GM18867 (cell line): ENCODE data around the gene ZBTB42.
A peak's percentile ranks its signal among the peaks of the same experiment; 100 is the strongest.
"Not testable (repeated sequence)": the region's sequence is repeated elsewhere in the genome, so short reads cannot be mapped to it uniquely, and the experiment has no call there.

Experiments
- ATAC-seq: cut with Tn5 transposase; IDR thresholded peaks from one replicate; pipeline ENCODE4 v1.9.1; 2021; ENCODE audit warnings: mild to moderate bottlenecking, moderate library complexity; ENCODE audit not compliant: unreplicated experiment

Gene ZBTB42

DNA sequence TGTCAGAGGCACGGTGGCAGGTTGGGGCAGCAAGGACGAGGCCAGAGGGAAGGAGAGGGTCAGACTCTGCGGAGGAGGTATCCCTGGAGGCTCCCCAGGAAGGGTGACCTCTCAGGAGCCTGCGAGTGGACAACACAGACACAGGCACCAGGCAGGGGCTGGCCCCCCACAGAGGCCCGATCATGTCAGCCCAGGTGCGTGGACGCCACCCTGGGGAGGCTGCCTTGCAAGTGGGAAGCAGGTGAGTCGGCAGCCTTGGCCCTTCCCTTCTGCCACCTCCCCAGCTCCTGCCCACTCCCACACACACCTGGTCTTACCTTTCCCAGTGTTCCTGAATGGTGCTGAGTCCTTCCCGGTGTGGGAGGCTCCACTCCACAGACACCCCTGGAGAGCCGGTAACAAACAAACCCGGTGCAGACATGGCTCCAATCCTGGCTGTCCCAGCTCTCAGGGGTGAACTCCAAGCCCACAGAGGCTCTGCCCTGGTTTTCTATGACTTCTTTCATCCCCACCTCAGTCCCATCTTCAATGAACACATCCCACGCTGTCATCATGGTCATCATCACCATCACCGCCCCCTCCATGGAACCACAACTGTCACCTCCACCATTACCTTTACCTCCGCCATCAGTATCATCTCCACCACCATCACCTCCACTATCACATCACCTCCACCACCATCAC is 5.2 kb downstream of the ZBTB42 start:
- ATAC-seq, result no peak

DNA sequence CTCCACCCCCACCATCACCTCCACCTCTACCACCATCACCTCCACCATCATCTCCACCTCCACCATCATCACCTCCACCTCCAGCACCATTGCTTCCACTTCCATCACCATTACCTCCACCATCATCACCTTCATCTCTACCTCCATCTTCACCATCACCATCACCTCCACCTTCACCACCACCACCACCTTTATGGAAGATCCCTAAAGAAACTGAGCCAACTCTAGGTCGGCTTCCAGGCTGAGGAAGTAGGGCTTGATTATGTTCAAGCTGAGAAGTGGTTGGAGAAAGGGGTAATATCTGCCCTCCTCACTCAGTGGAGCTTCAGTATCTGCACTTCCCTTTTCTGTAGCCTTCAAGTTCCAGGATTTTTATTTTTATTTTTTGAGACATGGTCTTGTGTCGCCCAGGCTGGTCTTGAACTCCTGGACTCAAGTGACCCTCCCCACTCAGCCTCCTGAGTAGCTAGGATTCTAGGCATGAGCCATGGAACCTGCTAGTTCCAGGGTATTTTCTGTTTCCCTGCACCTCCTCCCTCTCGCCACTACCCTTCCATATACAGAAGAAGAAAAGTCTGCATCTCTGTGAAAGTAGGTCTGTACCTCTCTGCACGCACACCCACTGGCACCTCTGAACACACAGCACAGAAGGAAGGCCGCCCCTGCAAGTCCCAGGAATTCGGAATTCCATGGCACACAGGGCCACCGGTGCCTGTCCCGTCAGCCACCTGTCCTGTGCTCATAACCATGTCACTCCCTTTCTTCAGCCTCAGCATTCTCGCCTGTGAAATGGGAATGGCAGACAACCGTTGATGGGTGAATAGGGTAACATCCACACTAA is 5.9 kb downstream of the ZBTB42 start:
- no peak for ATAC-seq

DNA sequence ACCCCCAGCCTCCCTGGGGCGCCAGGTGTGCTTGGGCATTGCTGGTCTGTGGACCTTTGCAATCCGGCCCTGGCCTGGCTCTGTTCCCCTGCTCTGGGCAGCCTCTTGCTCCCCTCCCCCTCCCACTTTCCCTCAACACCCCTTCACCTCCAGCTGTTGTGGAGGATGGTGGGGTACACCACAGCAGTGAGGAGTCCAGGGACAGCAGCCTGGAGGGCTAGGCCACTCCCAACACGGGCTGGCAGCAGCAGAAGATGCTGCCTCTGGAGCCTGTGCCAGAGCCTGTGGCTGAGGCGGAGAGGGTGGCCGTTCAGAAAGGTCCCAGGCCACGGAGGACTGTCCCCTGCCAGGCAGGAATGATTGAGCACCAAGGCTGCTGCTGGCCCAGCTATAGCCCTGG is 7.6 kb downstream of the ZBTB42 start:
- ATAC-seq, result no peak

DNA sequence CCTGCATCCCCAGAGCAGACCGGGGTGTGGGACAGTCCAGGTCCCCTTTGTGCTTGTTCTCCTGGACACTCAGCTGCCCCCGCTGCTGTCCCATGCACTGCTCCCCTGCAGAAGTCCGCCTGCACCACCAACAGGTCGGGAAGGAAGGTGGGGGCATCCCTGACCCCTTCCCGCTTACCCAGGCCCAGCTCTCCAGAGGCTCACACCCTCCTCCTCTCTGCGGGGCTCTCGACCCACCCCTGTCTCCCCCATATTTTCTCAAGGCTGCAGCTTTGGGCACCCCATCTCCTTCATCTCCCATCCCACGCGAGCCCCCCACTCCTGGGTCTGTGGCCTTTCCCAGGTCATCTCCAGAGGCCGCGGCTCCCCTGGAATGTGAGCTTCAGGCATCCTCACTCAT is 9.4 kb downstream of the ZBTB42 start:
- ATAC-seq, result no peak

DNA sequence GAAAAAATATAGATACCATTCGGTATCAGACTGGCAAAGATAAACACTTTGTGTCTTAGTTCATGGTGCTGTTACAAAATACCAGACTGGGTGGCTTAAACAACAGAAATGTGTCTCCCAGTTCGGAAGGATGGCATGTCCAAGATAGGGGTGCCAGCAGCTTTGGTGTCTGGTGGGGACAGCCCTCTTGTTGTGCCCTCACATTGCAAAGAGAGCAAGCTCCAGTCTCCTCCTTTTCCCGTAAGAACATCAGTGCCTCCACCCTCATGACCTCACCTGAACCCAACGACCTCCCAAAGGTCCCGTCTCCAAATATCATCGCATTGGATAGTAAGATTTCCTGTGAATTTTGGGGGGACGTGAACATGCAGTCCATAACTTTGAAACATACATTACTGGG is 12.4 kb downstream of the ZBTB42 start:
- no peak for ATAC-seq

DNA sequence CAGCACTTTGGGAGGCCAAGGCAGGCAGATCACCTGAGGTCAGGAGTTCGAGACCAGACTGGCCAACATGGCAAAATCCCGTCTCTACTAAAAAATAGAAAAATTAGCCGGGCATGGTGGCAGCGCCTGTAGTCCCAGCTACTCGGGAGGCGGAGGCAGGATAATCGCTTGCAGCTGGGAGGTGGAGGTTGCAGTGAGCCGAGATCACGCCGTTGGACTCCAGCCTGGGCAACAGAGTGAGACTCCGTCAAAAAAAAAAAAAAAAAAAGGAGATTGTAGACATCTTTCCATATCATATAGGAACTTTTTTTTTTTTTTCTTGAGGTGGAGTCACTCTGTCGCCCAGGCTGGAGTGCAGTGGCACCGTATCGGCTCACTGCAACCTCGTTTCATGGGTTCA is 13.8 kb downstream of the ZBTB42 start:
- ATAC-seq, result not testable (repeated sequence)

DNA sequence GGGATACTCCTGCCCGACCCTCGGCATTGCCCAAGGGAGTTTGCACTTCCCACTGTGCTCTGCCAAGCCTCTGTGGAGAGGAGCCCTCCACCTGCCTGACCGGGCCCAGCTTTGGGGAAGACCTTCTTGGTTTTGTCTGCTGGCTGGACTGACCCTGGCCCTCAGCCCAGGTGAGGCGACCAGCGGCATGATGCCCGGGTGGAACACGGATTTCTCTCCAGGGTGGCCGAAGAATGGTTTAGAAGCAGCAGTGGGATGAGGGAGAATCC is 15.6 kb downstream of the ZBTB42 start:
- no peak for ATAC-seq

DNA sequence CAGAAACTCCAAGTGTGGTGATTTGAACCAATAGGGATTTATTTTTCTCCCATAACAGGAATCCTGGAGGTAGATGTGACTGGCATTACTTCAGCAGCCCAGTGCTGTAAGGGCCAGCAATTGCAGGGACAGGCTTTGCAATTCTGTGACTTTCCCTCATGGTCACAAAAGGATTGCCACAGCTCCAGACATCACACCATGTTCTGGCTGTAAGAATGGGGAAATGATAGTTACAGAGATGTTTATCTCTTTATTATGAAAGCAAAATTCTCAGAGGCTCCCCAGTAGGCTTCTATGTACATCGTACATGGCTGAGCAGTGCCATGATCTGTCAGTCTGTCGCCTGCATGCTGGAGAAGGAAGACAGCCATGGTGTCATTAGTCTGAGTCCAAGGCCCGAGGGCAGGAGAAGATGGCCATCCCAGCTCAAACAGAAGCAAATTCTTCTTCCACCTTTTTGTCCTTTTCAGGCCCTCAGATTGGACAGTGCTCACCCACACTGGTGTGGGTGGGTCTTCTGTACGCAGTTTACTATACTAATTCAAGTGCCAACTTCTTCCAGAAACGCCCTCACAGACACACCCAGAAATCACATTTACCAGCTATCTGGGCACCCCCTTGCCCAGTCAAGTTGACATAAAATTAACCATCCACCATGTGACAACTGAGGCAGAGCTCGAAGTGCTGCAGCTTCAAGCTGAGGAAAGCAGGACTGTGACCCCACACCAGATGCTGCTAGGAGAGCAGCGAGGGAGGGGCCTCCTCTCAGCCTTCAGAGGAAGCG is 17.2 kb downstream of the ZBTB42 start:
- no peak for ATAC-seq

DNA sequence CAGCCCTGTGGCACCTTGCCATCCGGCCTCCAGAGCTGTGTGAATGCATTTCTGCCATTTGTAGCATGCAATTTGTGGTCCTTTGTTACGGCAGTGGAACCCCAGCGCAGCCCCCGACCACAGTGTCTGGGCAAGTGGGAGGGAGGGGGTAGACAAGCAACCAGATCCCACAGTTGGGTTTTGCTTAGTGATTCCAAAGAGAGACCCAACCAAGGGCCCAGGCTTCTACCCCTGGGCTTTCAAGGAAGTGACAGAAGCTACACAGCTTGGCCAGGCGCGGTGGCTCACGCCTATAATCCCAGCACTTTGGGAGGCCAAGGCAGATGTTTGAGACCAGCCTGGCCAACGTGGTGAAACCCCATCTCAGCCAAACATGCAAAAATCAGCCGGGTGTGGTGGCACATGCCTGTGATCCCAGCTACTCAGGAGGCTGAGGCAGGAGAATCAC is 17.8 kb downstream of the ZBTB42 start:
- no peak for ATAC-seq

DNA sequence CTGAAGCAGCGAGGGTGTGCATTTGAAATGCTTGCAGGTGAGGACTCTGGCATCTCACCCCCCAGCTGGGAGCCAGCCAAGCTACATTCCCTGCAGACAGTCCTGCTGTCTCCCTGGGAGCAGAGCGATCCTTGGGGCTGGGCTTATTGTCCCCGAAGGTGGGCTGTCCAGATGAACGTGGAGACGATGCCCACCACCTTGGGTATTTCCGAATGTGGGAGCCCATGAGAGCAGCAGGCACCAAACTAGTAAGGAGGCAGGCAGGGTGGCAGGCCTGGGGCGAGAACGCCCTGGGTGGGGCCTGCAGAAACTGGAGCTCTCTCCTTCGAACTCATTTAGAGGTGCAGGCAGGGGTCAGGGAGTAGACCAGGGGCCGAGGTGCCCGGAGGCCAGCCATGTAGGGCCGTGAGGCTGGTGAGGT is 18.5 kb downstream of the ZBTB42 start:
- no peak for ATAC-seq

DNA sequence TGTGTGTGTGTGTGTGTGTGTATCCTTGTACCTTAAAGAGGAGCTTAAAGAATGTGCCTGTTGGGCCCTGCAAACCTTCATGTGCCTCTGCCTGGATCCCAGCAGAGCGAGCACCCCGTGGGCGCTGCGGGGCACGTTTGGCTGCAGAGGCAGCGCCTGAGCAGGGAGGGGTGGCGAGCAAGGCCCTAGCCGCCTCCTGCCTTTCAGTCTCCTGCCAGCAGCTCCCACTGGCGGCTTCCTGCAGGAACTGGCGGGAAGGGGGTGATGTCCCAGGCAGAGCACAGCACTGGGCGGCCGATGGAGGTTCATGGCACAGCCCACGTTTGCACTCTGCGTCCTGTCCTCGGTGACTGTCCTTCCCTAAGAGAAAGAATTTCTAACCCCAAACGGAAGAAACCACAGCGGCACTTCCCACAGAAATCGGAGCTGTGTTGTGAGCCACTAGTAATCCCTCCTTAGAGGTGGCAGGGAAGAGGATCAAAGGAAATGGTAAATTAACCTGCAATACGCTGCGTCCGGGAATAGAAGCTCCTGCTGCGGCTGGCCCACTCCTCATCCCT is 19.8 kb downstream of the ZBTB42 start:
- no peak for ATAC-seq

DNA sequence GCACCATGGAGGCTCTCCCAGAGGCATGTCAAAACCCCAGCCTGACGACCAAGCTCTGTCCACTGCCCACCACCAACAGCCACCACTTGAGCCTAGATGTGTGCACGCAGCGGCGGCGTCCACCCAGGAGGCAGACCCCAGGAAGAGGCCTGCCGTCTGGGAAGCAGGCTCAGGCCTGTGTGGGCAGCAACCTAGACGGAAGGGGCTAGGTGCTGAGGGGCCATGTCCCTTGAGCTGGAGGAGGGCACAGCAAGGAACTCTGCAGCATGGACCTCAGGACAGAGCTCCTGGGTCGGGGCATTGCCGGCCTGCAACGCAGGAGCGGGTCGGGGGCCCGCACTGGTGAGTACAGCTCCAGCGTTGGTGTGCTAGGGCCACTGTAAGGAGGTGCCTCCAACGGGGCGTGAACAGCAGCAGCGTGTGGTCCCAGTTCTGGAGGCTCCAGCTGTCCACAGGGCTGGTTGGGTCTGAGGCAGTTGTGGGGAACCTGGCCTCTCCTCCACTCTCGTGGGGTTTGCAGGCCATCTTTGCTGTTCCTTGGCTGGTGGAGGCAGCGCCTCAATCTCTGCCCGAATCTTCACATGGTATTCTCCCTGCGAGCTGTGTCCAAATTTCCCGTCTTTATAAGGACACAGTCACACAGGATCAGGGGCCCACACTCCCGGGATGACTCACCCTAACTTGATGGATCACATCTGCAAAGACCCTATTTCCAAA is 20.5 kb downstream of the ZBTB42 start:
- ATAC-seq, result no peak

DNA sequence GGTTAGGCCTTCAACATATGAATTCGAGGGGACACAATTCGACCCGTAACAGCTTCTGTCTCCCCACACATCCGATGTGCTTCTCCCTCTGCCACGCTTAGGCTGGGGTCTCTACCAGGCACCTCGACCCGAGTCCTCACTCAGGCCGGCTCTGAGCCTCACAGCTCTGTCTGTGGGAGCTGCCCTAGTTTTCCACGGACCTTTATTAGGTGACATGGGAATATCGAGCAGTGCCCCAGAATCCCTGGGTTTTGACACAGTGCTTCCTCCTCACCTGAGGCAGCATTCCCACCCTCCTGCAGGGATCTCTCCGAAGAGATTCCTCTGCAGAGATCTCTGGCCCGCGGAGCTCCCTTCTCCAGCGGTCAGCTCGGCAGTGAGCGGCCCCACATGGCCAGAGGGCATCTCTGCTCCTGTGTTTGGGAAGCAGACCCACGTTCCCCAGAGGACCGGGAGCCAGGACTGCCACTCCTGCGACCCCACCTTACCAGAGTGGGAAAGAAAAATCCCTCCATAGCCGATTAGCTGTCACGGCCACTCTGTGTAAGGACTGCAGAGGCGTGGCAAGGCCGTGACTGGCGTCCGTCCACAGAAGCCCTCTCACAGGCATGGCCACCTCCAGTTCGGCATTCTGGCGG is 21.2 kb downstream of the ZBTB42 start:
- ATAC-seq, result no peak

DNA sequence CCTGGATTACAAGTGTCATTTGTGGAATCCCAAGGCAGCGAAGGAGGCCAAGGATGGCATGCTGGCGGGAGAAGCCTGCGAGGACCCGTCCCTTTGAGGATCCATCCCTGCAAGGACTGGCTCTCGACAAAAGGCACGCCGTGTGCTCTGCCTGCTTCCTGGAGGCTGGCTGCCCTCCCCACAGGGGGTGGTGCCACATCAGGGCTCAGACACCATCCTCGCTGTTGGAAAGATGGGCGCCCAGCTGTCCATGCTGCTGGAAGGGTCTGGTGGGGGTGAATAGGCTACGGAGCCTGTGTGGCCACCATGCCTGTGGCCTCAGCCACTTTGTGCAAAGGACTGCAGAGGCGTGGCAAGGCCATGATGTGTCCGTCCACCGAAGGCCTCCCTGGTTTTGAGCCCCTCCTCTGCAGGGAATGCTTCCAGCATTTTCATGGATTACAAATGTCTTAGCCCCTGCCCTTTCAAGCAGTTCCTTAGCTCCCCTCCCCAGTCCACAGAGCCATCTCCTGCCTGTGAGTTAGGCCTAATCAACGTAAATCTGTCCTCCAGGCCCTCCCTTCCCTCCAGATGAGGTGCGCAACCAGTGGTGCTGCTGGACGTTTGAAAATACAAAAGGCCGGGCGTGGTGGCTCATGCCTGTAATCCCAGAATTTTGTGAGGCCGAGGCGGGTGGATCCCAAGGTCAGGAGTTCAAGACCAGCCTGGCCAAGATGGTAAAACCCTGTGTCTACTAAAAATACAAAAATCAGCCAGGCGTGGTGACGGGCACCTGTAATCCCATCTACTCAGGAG is 22.1 kb downstream of the ZBTB42 start:
- ATAC-seq, result no peak

DNA sequence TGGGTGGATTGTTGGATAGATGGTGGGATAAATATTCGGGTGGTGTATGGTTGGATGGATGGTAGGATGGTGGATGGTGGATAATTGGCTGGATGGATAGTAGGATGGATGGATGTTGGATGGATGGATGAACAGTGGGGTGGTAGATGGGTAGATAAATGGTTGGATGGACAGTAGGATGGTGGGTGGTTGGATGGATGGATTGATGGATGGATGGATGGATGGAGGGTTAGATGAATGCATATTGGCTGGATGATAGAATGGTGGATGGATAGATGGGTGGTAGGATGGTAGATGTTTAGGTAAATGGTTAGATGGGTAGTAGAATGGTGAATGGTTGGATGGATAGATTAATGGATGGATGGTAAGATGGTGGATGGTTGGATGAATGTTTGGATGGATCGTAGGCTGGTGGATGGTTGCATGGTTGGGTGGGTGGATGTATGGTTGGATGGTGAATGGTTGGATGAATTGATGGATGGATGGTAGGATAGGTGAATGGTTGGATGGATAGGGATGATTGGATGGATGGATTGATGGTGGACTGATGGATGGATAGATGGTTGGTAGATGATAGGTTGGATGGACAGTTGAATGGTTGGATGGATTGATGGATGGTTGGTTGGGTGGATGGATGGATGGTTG is 23.6 kb downstream of the ZBTB42 start:
- no peak for ATAC-seq

DNA sequence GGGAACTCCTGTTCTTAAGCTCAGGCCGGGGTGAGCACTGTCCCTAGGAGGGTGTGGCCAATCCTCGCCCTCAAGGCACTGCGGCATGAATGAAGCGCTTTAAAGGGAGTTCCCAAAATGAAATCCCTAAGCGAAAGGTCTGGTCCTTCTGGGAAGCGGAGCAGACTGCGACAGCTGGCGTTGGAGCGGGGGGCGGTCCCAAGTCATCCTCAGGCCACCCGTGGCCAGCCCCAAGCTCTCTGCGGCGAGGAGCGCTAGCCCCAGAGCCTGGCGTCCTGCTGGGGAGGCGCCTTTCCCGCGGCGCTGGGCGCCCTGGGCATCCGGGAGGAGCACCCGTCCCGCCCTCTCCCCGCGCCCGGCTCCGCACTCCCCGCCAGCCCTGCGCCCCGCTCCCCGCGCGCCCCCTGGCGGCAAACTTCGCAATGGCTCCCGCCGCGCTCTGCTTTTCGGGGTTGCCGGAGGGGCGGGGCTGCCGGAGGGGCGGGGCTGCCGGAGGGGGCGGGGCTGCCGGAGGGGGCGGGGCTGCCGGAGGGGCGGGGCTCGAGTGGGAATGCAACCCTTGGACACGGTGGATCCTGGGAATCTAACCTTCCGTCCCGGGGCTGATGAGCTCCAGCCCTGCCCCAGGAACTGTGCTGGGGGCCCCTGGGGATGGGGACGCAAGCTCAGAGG is 25.4 kb downstream of the ZBTB42 start:
- peak; percentile 78 for ATAC-seq

DNA sequence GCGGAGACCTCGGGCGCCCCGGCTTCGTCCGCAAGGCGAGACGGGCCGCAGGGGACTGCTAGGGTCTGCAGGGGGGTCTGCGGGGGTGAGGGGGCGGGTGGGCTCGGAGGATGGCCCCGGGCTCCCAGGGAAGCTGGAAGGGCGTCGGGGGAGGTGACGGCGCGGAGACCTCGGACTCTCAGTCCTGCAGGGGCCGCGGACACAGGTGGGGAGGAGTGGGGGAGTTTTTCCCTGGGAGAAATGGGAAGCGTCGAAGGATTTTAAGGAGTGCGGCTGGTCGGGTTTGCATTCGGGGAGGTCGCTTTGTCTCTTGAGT is 25.9 kb downstream of the ZBTB42 start:
- no peak for ATAC-seq

DNA sequence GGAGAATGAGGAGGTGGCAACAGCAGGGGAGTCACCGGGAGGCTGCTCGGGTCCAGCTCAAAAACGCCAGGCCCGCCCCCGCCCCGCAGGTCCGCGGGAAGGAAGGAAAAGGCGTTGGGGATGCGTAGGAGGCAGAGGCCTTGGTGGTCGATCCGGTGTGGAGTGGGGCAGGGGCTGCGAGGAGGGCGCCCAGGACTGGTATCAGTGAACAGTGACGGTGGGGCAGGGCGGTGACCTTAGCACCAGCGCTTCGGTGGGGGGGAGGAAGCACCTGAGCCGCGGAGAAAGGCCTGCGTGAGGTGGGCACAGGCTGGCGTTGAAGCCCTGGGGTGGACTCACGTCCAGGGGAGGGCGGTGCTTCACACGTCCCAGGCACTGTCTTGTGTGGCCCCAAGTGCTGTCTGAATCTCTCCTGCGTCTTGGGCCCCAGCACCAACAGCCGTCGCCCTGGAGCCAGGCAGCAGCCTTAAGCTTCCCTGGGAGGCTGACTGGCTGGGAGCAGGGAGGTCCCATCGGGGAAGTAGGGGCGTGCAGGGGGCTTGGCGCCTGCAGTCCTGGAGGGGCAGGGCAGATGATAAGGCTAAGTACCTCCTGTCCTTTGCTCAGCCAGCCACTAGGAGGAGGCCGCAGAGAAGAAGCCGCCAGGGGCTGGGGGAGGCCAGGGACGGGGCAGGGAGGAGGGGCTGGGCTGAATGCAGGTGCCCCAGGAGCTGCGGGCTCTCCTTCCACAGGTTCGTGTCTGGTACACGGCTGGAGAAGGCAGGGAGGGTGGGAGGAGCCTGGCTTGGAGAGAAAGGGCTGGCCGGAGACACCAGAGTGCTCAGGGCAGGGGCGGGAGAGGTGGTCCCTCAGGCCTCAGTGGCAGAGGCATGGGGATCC is 26.5 kb downstream of the ZBTB42 start:
- no peak for ATAC-seq
